ENCODE results near the gene KCTD14. TPM values are rescaled to one million over a fixed set of nuclear protein-coding genes. Genes with fewer than 3 reads are reported as not detected.

Gene KCTD14
- total RNA-seq, 1 experiment from 2014 or later = 12.6 TPM

GRCh38 chr11:78061921-78062311, 38.8 kb upstream of the KCTD14 start:
- Mint-ChIP-seq H3K4me1 (no peaks in the 10 kb centered on the region), H3K36me3 (no peaks in the 10 kb centered on the region), H3K27ac (no peak overlapping the region), H3K27me3 (ENCODE audit: low read depth) (no peaks in the 10 kb centered on the region), H3K9me3 (no peaks in the 10 kb centered on the region), H3K4me3 (no peak overlapping the region)
- ChIA-PET CTCF (no interaction called here), POLR2A (no interaction called here)
- DNase-seq (ENCODE audit: low spot score) (no peak), ATAC-seq (no peak)
- no peak for TF ChIP-seq HMGA2 (CRISPR knock-in tag; IDR thresholded peaks at IDR 0.05)
- no peak for TF ChIP-seq JUN (CRISPR knock-in tag; IDR thresholded peaks at IDR 0.05)
- TF ChIP-seq AFF4 (CRISPR knock-in tag; IDR thresholded peaks at IDR 0.05; ENCODE audit: borderline replicate concordance) = no peak
- no peak for TF ChIP-seq NR1H2 (CRISPR knock-in tag; IDR thresholded peaks at IDR 0.05)
- TF ChIP-seq ZNF512 (CRISPR knock-in tag; IDR thresholded peaks at IDR 0.05; ENCODE audit: borderline replicate concordance) = no peak
- no peak for TF ChIP-seq NFYB (CRISPR knock-in tag; conservative IDR thresholded peaks at IDR 0.05; ENCODE audit: low read depth)
- no peak for TF ChIP-seq ATF2 (CRISPR knock-in tag; IDR thresholded peaks at IDR 0.05; ENCODE audit: borderline replicate concordance, low read depth)
- TF ChIP-seq ATF3 (CRISPR knock-in tag; conservative IDR thresholded peaks at IDR 0.05) = no peak
- no peak for TF ChIP-seq ZNF232 (CRISPR knock-in tag; IDR thresholded peaks at IDR 0.05)
- no peak for TF ChIP-seq ZNF532 (CRISPR knock-in tag; IDR thresholded peaks at IDR 0.05; ENCODE audit: borderline replicate concordance)
- no peak for TF ChIP-seq CTCF (IDR thresholded peaks at IDR 0.05)
- TF ChIP-seq RORB (CRISPR knock-in tag; IDR thresholded peaks at IDR 0.05) = no peak
- no peak for TF ChIP-seq ATF1 (CRISPR knock-in tag; IDR thresholded peaks at IDR 0.05)
- TF ChIP-seq TCF7 (CRISPR knock-in tag; IDR thresholded peaks at IDR 0.05; ENCODE audit: low read depth) = no peak
- TF ChIP-seq CDX4 (CRISPR knock-in tag; IDR thresholded peaks at IDR 0.05; ENCODE audit: borderline replicate concordance) = no peak

Data from WTC11 (cell line).